Measurements from ENCODE around the gene PHLDB3.

The PHLDB3 gene

DNA sequence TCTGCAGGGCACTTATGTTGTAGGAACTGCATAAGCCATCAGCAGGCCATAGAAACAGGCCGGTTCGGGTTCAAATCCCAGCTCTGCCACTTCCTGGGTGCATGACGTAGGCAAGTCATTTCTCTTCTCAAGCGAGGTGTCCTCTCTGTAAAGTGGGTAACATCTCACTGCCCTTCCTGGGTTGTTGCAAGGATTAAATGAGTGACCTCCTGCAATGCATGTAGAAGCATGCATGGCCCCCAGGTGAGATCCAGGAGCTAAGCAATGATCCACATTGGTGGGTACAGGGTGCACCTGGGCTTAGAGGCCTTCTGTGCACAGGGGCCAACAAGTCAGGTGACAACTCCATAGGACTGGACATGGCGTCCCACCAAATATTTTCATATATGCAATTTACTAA, 13.8 kb downstream of the PHLDB3 start:
- Histone ChIP-seq H3K27me3 (ENCODE audit: insufficient read depth, poor library complexity, severe bottlenecking) (no peaks in the 10 kb centered on the region), H3K27ac (replicated peaks) (no peak overlapping the region), H3K4me3 (replicated peaks; ENCODE audit: insufficient read depth, low read length) (no peak overlapping the region)
- DNase-seq (ENCODE audit: low read depth in 1 of 2, low spot score in 1 of 2): no peak
- TF ChIP-seq SPI1 (IDR thresholded peaks at IDR 0.05; ENCODE audit: borderline replicate concordance, low read depth): no peak
- TF ChIP-seq POLR2AphosphoS5 (IDR thresholded peaks at IDR 0.05; ENCODE audit: low read depth): no peak
- no peak for TF ChIP-seq GABPA (IDR thresholded peaks at IDR 0.05; ENCODE audit: low read depth)
- TF ChIP-seq, protein P1, sequence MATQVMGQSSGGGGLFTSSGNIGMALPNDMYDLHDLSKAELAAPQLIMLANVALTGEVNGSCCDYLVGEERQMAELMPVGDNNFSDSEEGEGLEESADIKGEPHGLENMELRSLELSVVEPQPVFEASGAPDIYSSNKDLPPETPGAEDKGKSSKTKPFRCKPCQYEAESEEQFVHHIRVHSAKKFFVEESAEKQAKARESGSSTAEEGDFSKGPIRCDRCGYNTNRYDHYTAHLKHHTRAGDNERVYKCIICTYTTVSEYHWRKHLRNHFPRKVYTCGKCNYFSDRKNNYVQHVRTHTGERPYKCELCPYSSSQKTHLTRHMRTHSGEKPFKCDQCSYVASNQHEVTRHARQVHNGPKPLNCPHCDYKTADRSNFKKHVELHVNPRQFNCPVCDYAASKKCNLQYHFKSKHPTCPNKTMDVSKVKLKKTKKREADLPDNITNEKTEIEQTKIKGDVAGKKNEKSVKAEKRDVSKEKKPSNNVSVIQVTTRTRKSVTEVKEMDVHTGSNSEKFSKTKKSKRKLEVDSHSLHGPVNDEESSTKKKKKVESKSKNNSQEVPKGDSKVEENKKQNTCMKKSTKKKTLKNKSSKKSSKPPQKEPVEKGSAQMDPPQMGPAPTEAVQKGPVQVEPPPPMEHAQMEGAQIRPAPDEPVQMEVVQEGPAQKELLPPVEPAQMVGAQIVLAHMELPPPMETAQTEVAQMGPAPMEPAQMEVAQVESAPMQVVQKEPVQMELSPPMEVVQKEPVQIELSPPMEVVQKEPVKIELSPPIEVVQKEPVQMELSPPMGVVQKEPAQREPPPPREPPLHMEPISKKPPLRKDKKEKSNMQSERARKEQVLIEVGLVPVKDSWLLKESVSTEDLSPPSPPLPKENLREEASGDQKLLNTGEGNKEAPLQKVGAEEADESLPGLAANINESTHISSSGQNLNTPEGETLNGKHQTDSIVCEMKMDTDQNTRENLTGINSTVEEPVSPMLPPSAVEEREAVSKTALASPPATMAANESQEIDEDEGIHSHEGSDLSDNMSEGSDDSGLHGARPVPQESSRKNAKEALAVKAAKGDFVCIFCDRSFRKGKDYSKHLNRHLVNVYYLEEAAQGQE (IDR thresholded peaks at IDR 0.05; ENCODE audit: insufficient replicate concordance, low read depth): no peak
- TF ChIP-seq CTCF (IDR thresholded peaks at IDR 0.05; ENCODE audit: insufficient read depth, low read length): no peak

DNA sequence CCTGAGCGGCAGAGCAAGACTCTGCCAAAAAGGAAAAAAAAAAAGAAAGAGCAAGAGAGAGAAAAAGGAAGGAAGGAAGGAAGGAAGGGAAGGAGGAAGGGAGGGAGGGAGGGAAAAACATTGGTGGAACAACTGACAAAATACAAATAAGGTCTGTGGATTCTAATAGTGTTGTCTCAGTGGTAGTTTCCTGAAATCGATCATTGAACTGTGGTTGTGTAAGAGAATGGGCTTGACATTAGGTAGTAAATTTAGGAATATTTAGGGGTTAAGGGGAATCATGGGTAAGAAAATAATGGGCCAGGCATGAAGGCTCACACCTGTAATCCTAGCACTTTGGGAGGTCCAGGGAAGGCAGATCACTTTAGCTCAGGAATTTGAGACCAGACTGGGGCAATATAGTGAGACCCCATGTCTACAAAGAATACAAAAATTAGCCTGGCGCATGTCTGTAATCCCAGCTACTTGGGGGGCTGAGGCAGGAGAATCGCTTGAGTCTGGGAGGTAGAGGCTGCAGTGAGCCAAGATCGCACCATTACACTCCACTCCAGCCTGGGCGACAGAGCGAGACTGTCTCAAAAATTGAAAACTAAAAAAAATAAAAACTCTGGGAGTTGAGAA, 14.5 kb downstream of the PHLDB3 start:
- no peak overlapping the region for H3K4me3 ChIP-seq (replicated peaks; ENCODE audit: insufficient read depth, low read length)
- TF ChIP-seq, protein P1 (IDR thresholded peaks at IDR 0.05; ENCODE audit: insufficient replicate concordance, low read depth): no peak
- TF ChIP-seq SPI1 (IDR thresholded peaks at IDR 0.05; ENCODE audit: borderline replicate concordance, low read depth): no peak
- TF ChIP-seq POLR2AphosphoS5 (IDR thresholded peaks at IDR 0.05; ENCODE audit: low read depth): no peak
- TF ChIP-seq CTCF (IDR thresholded peaks at IDR 0.05; ENCODE audit: insufficient read depth, low read length): no peak
- no peak for TF ChIP-seq GABPA (IDR thresholded peaks at IDR 0.05; ENCODE audit: low read depth)
- H3K27me3 ChIP-seq (ENCODE audit: insufficient read depth, poor library complexity, severe bottlenecking): no peaks in the 10 kb centered on the region
- no peak overlapping the region for H3K27ac ChIP-seq (replicated peaks)
- DNase-seq (ENCODE audit: low read depth in 1 of 2, low spot score in 1 of 2): no peak

GRCh38 chr19:43489310-43489709, 15.2 kb downstream of the PHLDB3 start:
- peak; percentile 5 to 7 for DNase-seq (ENCODE audit: low read depth in 1 of 2, low spot score in 1 of 2)
- H3K4me3 ChIP-seq (replicated peaks; ENCODE audit: insufficient read depth, low read length): no peak overlapping the region
- no peak overlapping the region for H3K27ac ChIP-seq (replicated peaks)
- no peak for TF ChIP-seq SPI1 (IDR thresholded peaks at IDR 0.05; ENCODE audit: borderline replicate concordance, low read depth)
- TF ChIP-seq POLR2AphosphoS5 (IDR thresholded peaks at IDR 0.05; ENCODE audit: low read depth): no peak
- no peak for TF ChIP-seq GABPA (IDR thresholded peaks at IDR 0.05; ENCODE audit: low read depth)
- TF ChIP-seq, protein P1 (IDR thresholded peaks at IDR 0.05; ENCODE audit: insufficient replicate concordance, low read depth): no peak
- no peak for TF ChIP-seq CTCF (IDR thresholded peaks at IDR 0.05; ENCODE audit: insufficient read depth, low read length)
- H3K27me3 ChIP-seq (ENCODE audit: insufficient read depth, poor library complexity, severe bottlenecking): no peaks in the 10 kb centered on the region

Data from HL-60 (cell line).